PC-3 (cell line): ENCODE results near the gene SMPDL3B. TPM values are rescaled to one million over a fixed set of nuclear protein-coding genes. Genes with fewer than 3 reads are reported as not detected.

Experiments used
- ATAC-seq: fragments of 200-7000 bp; cut with Tn5 transposase; 2 replicates; pipeline ENCODE4 v1.9.1; 2020; ENCODE audit warnings: mild to moderate bottlenecking, moderate library complexity
- BruUV-seq: library from RNA; stranded (reverse); fragments of 400-500 nt; replicated peaks from 2 replicates; lab custom pipeline; 2021; lab: Mats Ljungman, UMichigan
- CTCF ChIA-PET: fragments of 300-600 bp; sonication (Branson Sonifier 250); formaldehyde crosslinking; loops from one replicate; lab custom pipeline; 2022; ENCODE audit warnings: antibody characterized with exemption; lab: Charles Lee
- POLR2A ChIA-PET: fragments of 300-600 bp; sonication (Branson Sonifier 250); formaldehyde crosslinking; loops from one replicate; lab custom pipeline; 2022; ENCODE audit warnings: antibody characterized with exemption; ENCODE audit not compliant: unreplicated experiment; lab: Charles Lee
- DNase-seq: peaks from one replicate; pipeline ENCODE4 v3.0.0-alpha.2; 2015
- H2AFZ ChIP-seq: fragments of 300-600 bp; sonication (generic); 2 replicates; pipeline ENCODE4 v1.6.0; 2016; ENCODE audit warnings: antibody characterized with exemption, low read length
- H3F3A ChIP-seq: fragments of 300-600 bp; sonication (generic); one replicate; pipeline ENCODE4 v1.6.0; 2017; ENCODE audit warnings: antibody characterized with exemption, low read length, control low read depth, mild to moderate bottlenecking; ENCODE audit not compliant: unreplicated experiment
- H3K27ac ChIP-seq: fragments of 300-600 bp; sonication (generic); 2 replicates; pipeline ENCODE4 v1.5.1; 2016; ENCODE audit warnings: mild to moderate bottlenecking, low read length
- H3K27me3 ChIP-seq: fragments of 300-600 bp; sonication (generic); 2 replicates; pipeline ENCODE4 v1.6.1; 2016; ENCODE audit warnings: low read length, mixed read lengths
- H3K36me3 ChIP-seq: fragments of 300-600 bp; sonication (generic); 2 replicates; pipeline ENCODE4 v1.6.1; 2016; ENCODE audit warnings: low read depth, mixed run types, low read length, mixed read lengths
- H3K4me1 ChIP-seq: fragments of 300-600 bp; sonication (generic); 2 replicates; pipeline ENCODE4 v1.5.1; 2016; ENCODE audit warnings: low read length; ENCODE audit not compliant: insufficient read depth
- H3K4me2 ChIP-seq: fragments of 300-600 bp; sonication (generic); 2 replicates; pipeline ENCODE4 v1.6.0; 2016; ENCODE audit warnings: low read length
- H3K4me3 ChIP-seq: fragments of 300-600 bp; sonication (generic); 2 replicates; pipeline ENCODE4 v1.5.1; 2016; ENCODE audit warnings: mild to moderate bottlenecking, low read length, mixed read lengths
- H3K79me2 ChIP-seq: fragments of 300-600 bp; sonication (generic); 2 replicates; pipeline ENCODE4 v1.6.1; 2017; ENCODE audit warnings: low read length, mixed read lengths
- H3K9ac ChIP-seq: fragments of 300-600 bp; sonication (generic); 2 replicates; pipeline ENCODE4 v1.6.0; 2016; ENCODE audit warnings: mild to moderate bottlenecking, low read length
- H3K9me2 ChIP-seq: fragments of 300-600 bp; sonication (generic); replicated peaks from 2 replicates; pipeline ENCODE4 v1.6.1; 2016; ENCODE audit warnings: mixed run types, low read length, mixed read lengths
- H3K9me3 ChIP-seq: fragments of 300-600 bp; sonication (generic); 2 replicates; pipeline ENCODE4 v1.6.1; 2016; ENCODE audit warnings: low read length, mixed read lengths
- H4K20me1 ChIP-seq: fragments of 300-600 bp; sonication (generic); 2 replicates; pipeline ENCODE4 v1.6.1; 2016; ENCODE audit warnings: low read length, mixed read lengths
- CTCF ChIP-seq: fragments of 300-600 bp; sonication (generic); conservative IDR thresholded peaks from 2 replicates; pipeline ENCODE4 v1.5.1; 2017; ENCODE audit warnings: antibody characterized with exemption, low read depth, mild to moderate bottlenecking, low read length
- EZH2 ChIP-seq: fragments of 300-600 bp; sonication (generic); IDR thresholded peaks from one replicate; pipeline ENCODE4 v1.6.1; 2017; ENCODE audit warnings: antibody characterized with exemption, mild to moderate bottlenecking, low read length; ENCODE audit not compliant: unreplicated experiment
- EZH2phosphoT487 ChIP-seq: fragments of 300-600 bp; sonication (generic); IDR thresholded peaks from 2 replicates; pipeline ENCODE4 v1.6.1; 2018; ENCODE audit warnings: mild to moderate bottlenecking, antibody characterized with exemption, low read length, borderline replicate concordance
- intact Hi-C: fragments of 100-400 bp; cut with micrococcal nuclease; formaldehyde crosslinking; loops from 2 replicates; pipeline ENCODE4 v1.9.0; 2023
- total RNA-seq: library from RNA; depleted of rRNA; stranded (reverse); fragments of >200 nt; gene quantifications from 2 replicates; pipeline ENCODE4 v1.2.3, GENCODE V29; 2014

The SMPDL3B gene
- total RNA-seq, 1 experiment from 2014 or later, result 19.6 TPM

GRCh38 chr1:27974417-27974781 is 39.6 kb downstream of the SMPDL3B start:
- Histone ChIP-seq H3K9me3 (no peaks in the 10 kb centered on the region), H3K27me3 (no peaks in the 10 kb centered on the region), H3K79me2 (no peaks in the 10 kb centered on the region), H2AFZ (no peak overlapping the region), H3K36me3 (0 out of 2 replicates have a peak, but pooled peaks cover 6% of the 10 kb centered on the region), H3K4me3 (no peak overlapping the region), H4K20me1 (no peaks in the 10 kb centered on the region), H3K9ac (no peak overlapping the region), H3K9me2 (no peaks in the 10 kb centered on the region), H3K27ac (no peak overlapping the region), H3F3A (peaks cover 7% of the 10 kb centered on the region), H3K4me2 (no peak overlapping the region), H3K4me1 (peaks cover 15% of the 10 kb centered on the region)
- no TSS peak for BruUV-seq
- TF ChIP-seq EZH2 (no peak), CTCF (no peak), EZH2phosphoT487 (no peak)
- DNase-seq (no peak), ATAC-seq (no peak)
- ChIA-PET POLR2A (no interaction called here), CTCF (no interaction called here)
- intact Hi-C loops, result no loop called here

- Histone ChIP-seq H3F3A (no peaks in the 10 kb centered on the region), H2AFZ (no peak overlapping the region), H3K9me3 (no peaks in the 10 kb centered on the region), H3K4me1 (no peaks in the 10 kb centered on the region), H4K20me1 (no peaks in the 10 kb centered on the region), H3K27me3 (no peaks in the 10 kb centered on the region), H3K9ac (no peak overlapping the region), H3K9me2 (no peaks in the 10 kb centered on the region), H3K4me3 (no peak overlapping the region), H3K79me2 (no peaks in the 10 kb centered on the region), H3K4me2 (no peak overlapping the region), H3K36me3 (0 out of 2 replicates have a peak, but pooled peaks cover 6% of the 10 kb centered on the region), H3K27ac (no peak overlapping the region)
- no TSS peak for BruUV-seq
- CTCF ChIA-PET, result interaction anchor here (0.6 to 2.2 kb wide), 2 partner anchors 43 to 122 kb away, joined by 6 to 10 read pairs; no protein-coding TSS in a partner anchor
- intact Hi-C loops, result loop anchor here (2.0 kb wide), 2 partner anchors 45 to 121 kb away; partner anchors contain the start of gene SMPDL3B
- TF ChIP-seq EZH2, result no peak
- peak; percentile 75 for TF ChIP-seq CTCF
- TF ChIP-seq EZH2phosphoT487, result no peak
- DNase-seq, result peak; percentile 75
- POLR2A ChIA-PET, result no interaction called here
- ATAC-seq, result peak; percentile 87
Measured at GRCh38 chr1:27979151-27979858, 44.5 kb downstream of the SMPDL3B start.

GRCh38 chr1:27979859-27980201 is 45.0 kb downstream of the SMPDL3B start:
- H3K4me1 ChIP-seq, result no peaks in the 10 kb centered on the region
- H3K9me2 ChIP-seq, result no peaks in the 10 kb centered on the region
- intact Hi-C loops, result loop anchor here (2.0 kb wide), 2 partner anchors 45 to 121 kb away; partner anchors contain the start of gene SMPDL3B
- H2AFZ ChIP-seq, result no peak overlapping the region
- H4K20me1 ChIP-seq, result no peaks in the 10 kb centered on the region
- no peak overlapping the region for H3K27ac ChIP-seq
- no peak for TF ChIP-seq CTCF
- no peak for TF ChIP-seq EZH2phosphoT487
- no peak for TF ChIP-seq EZH2
- H3F3A ChIP-seq, result no peaks in the 10 kb centered on the region
- H3K36me3 ChIP-seq, result 0 out of 2 replicates have a peak, but pooled peaks cover 6% of the 10 kb centered on the region
- H3K79me2 ChIP-seq, result no peaks in the 10 kb centered on the region
- H3K9me3 ChIP-seq, result no peaks in the 10 kb centered on the region
- no peak overlapping the region for H3K4me3 ChIP-seq
- BruUV-seq, result no TSS peak
- POLR2A ChIA-PET, result no interaction called here
- CTCF ChIA-PET, result interaction anchor here (0.6 to 2.2 kb wide), 2 partner anchors 44 to 122 kb away, joined by 6 to 10 read pairs; no protein-coding TSS in a partner anchor
- no peaks in the 10 kb centered on the region for H3K27me3 ChIP-seq
- H3K9ac ChIP-seq, result no peak overlapping the region
- DNase-seq, result no peak
- ATAC-seq, result peak; percentile 45
- H3K4me2 ChIP-seq, result no peak overlapping the region
